Thyroid gland (tissue), 4 donors: ENCODE results near the gene PDE11A. TPM values are rescaled to one million over a fixed set of nuclear protein-coding genes. Genes with fewer than 3 reads are reported as not detected.

Experiments
- DNase-seq, 2 donors: peaks; one replicate each; pipeline ENCODE4 v3.0.0-alpha.2; 2019
- H3K27ac ChIP-seq, 3 donors: fragments of 200-600 bp; sonication (generic); 1 replicate in 2 of 3; 2 replicates in 1 of 3; pipeline ENCODE4 v1.5.1; 2016 to 2019; ENCODE audit warnings: mild to moderate bottlenecking in 1 of 3, moderate library complexity in 1 of 3
- H3K27me3 ChIP-seq: fragments of 200-600 bp; sonication (generic); one replicate; pipeline ENCODE4 v1.5.1; 2019
- H3K36me3 ChIP-seq, 2 donors: fragments of 200-600 bp; sonication (generic); one replicate each; pipeline ENCODE4 v1.5.1; 2016 to 2019
- H3K4me1 ChIP-seq, 2 donors: fragments of 200-600 bp; sonication (generic); one replicate each; pipeline ENCODE4 v1.5.1; 2017 to 2019
- H3K4me3 ChIP-seq, 3 donors: fragments of 200-600 bp; sonication (generic); replicated peaks in 1 of 3; 1 replicate in 2 of 3; 2 replicates in 1 of 3; pipeline ENCODE4 v1.5.1; 2016; ENCODE audit warnings: mild to moderate bottlenecking in 1 of 3
- H3K9me3 ChIP-seq: fragments of 200-600 bp; sonication (generic); one replicate; pipeline ENCODE4 v1.5.1; 2017
- CTCF ChIP-seq, 6 experiments: fragments of 200-600 bp in 3 of 6; fragments of 450-650 bp in 3 of 6; sonication (generic) in 3 of 6; IDR thresholded peaks; one replicate each; pipeline ENCODE4 v1.5.1; 2016 to 2019; ENCODE audit warnings: antibody characterized with exemption in 6 of 6, mild to moderate bottlenecking in 2 of 6, inconsistent platforms in 1 of 6, moderate library complexity in 1 of 6
- POLR2A ChIP-seq, 2 donors: fragments of 450-650 bp; IDR thresholded peaks; one replicate each; pipeline ENCODE4 v1.6.1; 2017; ENCODE audit warnings: antibody characterized with exemption in 2 of 2, mild to moderate bottlenecking in 2 of 2, moderate library complexity in 1 of 2
- WGBS, 2 donors: methylation state at CpG; one replicate each; pipeline ENCODE4 v1.1.5; 2017; 5-methylcytosine and 5-hydroxymethylcytosine counted together
- intact Hi-C: fragments of 100-400 bp; cut with DNase I; formaldehyde crosslinking; loops from one replicate; pipeline ENCODE4 v1.15.1; 2023
- total RNA-seq, 4 donors: library from RNA; depleted of rRNA; stranded (reverse); fragments of >200 nt; gene quantifications; one replicate each; pipeline ENCODE4 v1.2.3, GENCODE V29; 2016

The PDE11A gene
- total RNA-seq, 4 donors from 2014 or later = 2.2 to 4.0 (median 3.0) TPM

GRCh38 chr2:177906041-177906718 is 166.4 kb downstream of the PDE11A start:
- 21 to 29% methylated on average over 12 of the region's 12 CpGs for WGBS, 2 donors
- H3K27me3 ChIP-seq = no peaks in the 10 kb centered on the region
- H3K9me3 ChIP-seq = no peaks in the 10 kb centered on the region
- peak; percentile 65 to 74 for DNase-seq
- H3K36me3 ChIP-seq = no peaks in the 10 kb centered on the region
- intact Hi-C loops = no loop called here
- H3K4me3 ChIP-seq = no peak overlapping the region
- H3K4me1 ChIP-seq = no peaks in the 10 kb centered on the region
- no peak overlapping the region for H3K27ac ChIP-seq
- TF ChIP-seq POLR2A (IDR thresholded peaks at IDR 0.05) (no peak), CTCF (IDR thresholded peaks at IDR 0.05) (peak; percentile 67 to 87 (median 77))

GRCh38 chr2:177905640-177906039 is 166.9 kb downstream of the PDE11A start:
- H3K4me3 ChIP-seq = no peak overlapping the region
- no peaks in the 10 kb centered on the region for H3K36me3 ChIP-seq
- intact Hi-C loops = no loop called here
- no peak for TF ChIP-seq POLR2A (IDR thresholded peaks at IDR 0.05)
- TF ChIP-seq CTCF (IDR thresholded peaks at IDR 0.05) = no peak
- no peak overlapping the region for H3K27ac ChIP-seq
- no peaks in the 10 kb centered on the region for H3K9me3 ChIP-seq
- 79 to 90% methylated on average over 2 of the region's 2 CpGs for WGBS, 2 donors
- no peak for DNase-seq
- H3K27me3 ChIP-seq = no peaks in the 10 kb centered on the region
- no peaks in the 10 kb centered on the region for H3K4me1 ChIP-seq

DNA sequence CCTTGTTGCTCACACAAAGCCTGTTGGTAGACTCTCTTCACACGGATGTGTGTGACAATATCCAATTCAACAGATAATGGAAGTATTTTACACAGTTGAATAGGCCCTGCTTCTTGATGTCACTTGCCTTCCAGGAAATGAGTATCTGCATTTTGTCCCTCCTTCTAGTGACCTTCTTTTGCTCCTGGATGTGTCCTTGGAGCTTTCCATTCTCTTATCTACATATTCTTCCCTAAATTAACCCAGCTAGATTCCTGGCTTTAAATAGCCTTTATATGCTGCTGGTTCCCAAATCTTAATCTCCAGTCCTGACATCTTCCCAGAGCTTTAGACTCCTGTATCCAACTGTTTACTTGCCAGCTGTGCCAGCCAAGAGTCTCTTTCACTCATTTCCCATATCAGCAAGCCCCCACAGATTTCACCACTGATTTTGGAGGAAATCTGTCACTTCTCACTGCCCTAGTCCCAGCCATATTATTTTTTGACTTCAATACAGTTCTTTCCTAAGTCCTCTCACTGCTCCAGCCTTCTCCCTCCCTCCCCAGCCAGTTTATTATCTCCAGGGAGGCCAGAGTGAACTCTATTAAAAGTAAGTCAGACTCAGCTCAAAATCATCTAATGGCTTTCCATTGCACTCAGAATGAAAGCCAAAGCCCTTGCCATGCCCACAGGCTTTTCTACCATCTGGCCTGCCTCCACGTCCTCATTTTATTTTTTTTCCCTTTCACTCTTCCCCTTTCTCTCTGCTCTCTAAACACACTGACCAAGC is 170.0 kb downstream of the PDE11A start:
- no peaks in the 10 kb centered on the region for H3K36me3 ChIP-seq
- WGBS, 2 donors = 66 to 67% methylated on average over 2 of the region's 2 CpGs
- intact Hi-C loops = no loop called here
- no peak for DNase-seq
- TF ChIP-seq POLR2A (IDR thresholded peaks at IDR 0.05) (no peak), CTCF (IDR thresholded peaks at IDR 0.05) (no peak)
- no peak overlapping the region for H3K27ac ChIP-seq
- no peaks in the 10 kb centered on the region for H3K4me1 ChIP-seq
- no peaks in the 10 kb centered on the region for H3K9me3 ChIP-seq
- H3K4me3 ChIP-seq = no peak overlapping the region
- no peaks in the 10 kb centered on the region for H3K27me3 ChIP-seq

- no peaks in the 10 kb centered on the region for H3K36me3 ChIP-seq
- H3K27me3 ChIP-seq = no peaks in the 10 kb centered on the region
- no peak overlapping the region for H3K27ac ChIP-seq
- intact Hi-C loops = no loop called here
- no peak for DNase-seq
- TF ChIP-seq POLR2A (IDR thresholded peaks at IDR 0.05) (no peak), CTCF (IDR thresholded peaks at IDR 0.05) (no peak)
- H3K4me1 ChIP-seq = no peaks in the 10 kb centered on the region
- no peaks in the 10 kb centered on the region for H3K9me3 ChIP-seq
- no peak overlapping the region for H3K4me3 ChIP-seq
Measured at GRCh38 chr2:177900082-177900481, 172.5 kb downstream of the PDE11A start.

GRCh38 chr2:177897278-177897677 is 175.3 kb downstream of the PDE11A start:
- Histone ChIP-seq H3K4me3 (no peak overlapping the region), H3K27me3 (no peaks in the 10 kb centered on the region), H3K9me3 (no peaks in the 10 kb centered on the region), H3K4me1 (no peaks in the 10 kb centered on the region), H3K27ac (no peak overlapping the region), H3K36me3 (no peaks in the 10 kb centered on the region)
- 89 to 90% methylated on average over 5 of the region's 5 CpGs for WGBS, 2 donors
- intact Hi-C loops = no loop called here
- TF ChIP-seq POLR2A (IDR thresholded peaks at IDR 0.05) (no peak), CTCF (IDR thresholded peaks at IDR 0.05) (no peak)
- no peak for DNase-seq
